Tibial nerve (tissue), 4 donors: Measurements from ENCODE around the gene VWA8. TPM values are rescaled to one million over a fixed set of nuclear protein-coding genes. Genes with fewer than 3 reads are reported as not detected.
A peak's percentile ranks its signal among the peaks of the same experiment; 100 is the strongest.

Experiments
- DNase-seq, 2 donors: peaks; one replicate each; pipeline ENCODE4 v3.0.0-alpha.2; 2019; ENCODE audit warnings: low spot score in 2 of 2
- H3K27ac ChIP-seq, 4 donors: fragments of 200-600 bp; sonication (generic) in 3 of 4; one replicate each; pipeline ENCODE4 v1.5.1; 2017 to 2019; ENCODE audit warnings: mild to moderate bottlenecking in 1 of 4
- H3K27me3 ChIP-seq, 2 donors: fragments of 200-600 bp; sonication (generic) in 1 of 2; one replicate each; pipeline versions ENCODE4 v1.5.1 to v1.6.0; 2017 to 2019
- H3K36me3 ChIP-seq, 3 donors: fragments of 200-600 bp; sonication (generic); one replicate each; pipeline ENCODE4 v1.5.1; 2018 to 2019
- H3K4me1 ChIP-seq, 4 donors: fragments of 200-600 bp; sonication (generic) in 3 of 4; one replicate each; pipeline ENCODE4 v1.5.1; 2017 to 2019
- H3K4me3 ChIP-seq, 4 donors: fragments of 200-600 bp; sonication (generic) in 3 of 4; one replicate each; pipeline ENCODE4 v1.5.1; 2017 to 2019; ENCODE audit warnings: mild to moderate bottlenecking in 1 of 4, moderate library complexity in 1 of 4
- H3K9me3 ChIP-seq, 4 donors: fragments of 200-600 bp; sonication (generic) in 3 of 4; one replicate each; pipeline ENCODE4 v1.5.1; 2017 to 2019
- CTCF ChIP-seq, 5 experiments: fragments of 200-600 bp in 3 of 5; fragments of 450-650 bp in 2 of 5; sonication (generic) in 3 of 5; IDR thresholded peaks; one replicate each; pipeline ENCODE4 v1.5.1; 2016 to 2019; ENCODE audit warnings: antibody characterized with exemption in 5 of 5, mild to moderate bottlenecking in 3 of 5, moderate library complexity in 2 of 5
- EP300 ChIP-seq, 2 donors: sonication (generic); formaldehyde crosslinking; IDR thresholded peaks; one replicate each; pipeline ENCODE4 v1.6.1; 2017; ENCODE audit warnings: antibody characterized with exemption in 2 of 2, mild to moderate bottlenecking in 1 of 2
- POLR2A ChIP-seq, 2 donors: fragments of 450-650 bp; IDR thresholded peaks; one replicate each; pipeline ENCODE4 v1.6.1; 2017; ENCODE audit warnings: antibody characterized with exemption in 2 of 2, mild to moderate bottlenecking in 2 of 2, moderate library complexity in 2 of 2
- WGBS, 2 donors: methylation state at CpG; one replicate each; pipeline ENCODE4 v1.1.5; 2018; 5-methylcytosine and 5-hydroxymethylcytosine counted together
- total RNA-seq, 4 donors: library from RNA; depleted of rRNA; stranded (reverse); fragments of >200 nt; gene quantifications; one replicate each; pipeline ENCODE4 v1.1.0, GENCODE V29; 2016

VWA8 gene
- total RNA-seq, 4 donors from 2014 or later, result 20.8 to 36.9 (median 22.4) TPM

- H3K4me1 ChIP-seq, result no peaks in the 10 kb centered on the region
- TF ChIP-seq EP300 (IDR thresholded peaks at IDR 0.05) (no peak), POLR2A (IDR thresholded peaks at IDR 0.05) (no peak), CTCF (IDR thresholded peaks at IDR 0.05) (no peak)
- H3K9me3 ChIP-seq, result no peaks in the 10 kb centered on the region
- no peak for DNase-seq
- no peak overlapping the region for H3K4me3 ChIP-seq
- no peaks in the 10 kb centered on the region for H3K27me3 ChIP-seq
- H3K27ac ChIP-seq, result no peak overlapping the region
- H3K36me3 ChIP-seq, result peaks cover 0 to 19% (median 4%) of the 10 kb centered on the region in 3 donors
Measured at GRCh38 chr13:41833831-41834230, 127.1 kb downstream of the VWA8 start.

GRCh38 chr13:41833201-41833600 is 127.7 kb downstream of the VWA8 start:
- 94 to 96% methylated on average over 7 of the region's 7 CpGs for WGBS, 2 donors
- Histone ChIP-seq H3K4me1 (peaks cover 0 to 2% (median 0%) of the 10 kb centered on the region in 4 donors), H3K27me3 (no peaks in the 10 kb centered on the region), H3K4me3 (no peak overlapping the region), H3K36me3 (peaks cover 0 to 19% (median 4%) of the 10 kb centered on the region in 3 donors), H3K9me3 (no peaks in the 10 kb centered on the region), H3K27ac (no peak overlapping the region)
- no peak for DNase-seq
- TF ChIP-seq EP300 (IDR thresholded peaks at IDR 0.05) (no peak), CTCF (IDR thresholded peaks at IDR 0.05) (no peak), POLR2A (IDR thresholded peaks at IDR 0.05) (no peak)

GRCh38 chr13:41827507-41828213 is 133.2 kb downstream of the VWA8 start:
- peak overlapping the region in 3 of 4 donors; percentile 19 to 41 (median 32) for H3K27ac ChIP-seq
- no peaks in the 10 kb centered on the region for H3K9me3 ChIP-seq
- no peak overlapping the region for H3K4me3 ChIP-seq
- TF ChIP-seq CTCF (IDR thresholded peaks at IDR 0.05) (no peak), POLR2A (IDR thresholded peaks at IDR 0.05) (no peak), EP300 (IDR thresholded peaks at IDR 0.05) (peak in 1 of 2 donors; percentile 48)
- peaks cover 0 to 14% (median 5%) of the 10 kb centered on the region in 4 donors for H3K4me1 ChIP-seq
- H3K27me3 ChIP-seq, result no peaks in the 10 kb centered on the region
- DNase-seq, result peak in 1 of 2 donors; percentile 32
- H3K36me3 ChIP-seq, result peaks cover 0 to 19% (median 4%) of the 10 kb centered on the region in 3 donors
- WGBS, 2 donors, result 26 to 34% methylated on average over 5 of the region's 5 CpGs

- TF ChIP-seq CTCF (IDR thresholded peaks at IDR 0.05) (no peak), EP300 (IDR thresholded peaks at IDR 0.05) (no peak), POLR2A (IDR thresholded peaks at IDR 0.05) (no peak)
- H3K4me3 ChIP-seq, result no peak overlapping the region
- no peak for DNase-seq
- peaks cover 0 to 14% (median 5%) of the 10 kb centered on the region in 4 donors for H3K4me1 ChIP-seq
- H3K27ac ChIP-seq, result no peak overlapping the region
- no peaks in the 10 kb centered on the region for H3K9me3 ChIP-seq
- H3K27me3 ChIP-seq, result no peaks in the 10 kb centered on the region
- peaks cover 0 to 6% (median 0%) of the 10 kb centered on the region in 3 donors for H3K36me3 ChIP-seq
Measured at GRCh38 chr13:41825691-41826090, 135.2 kb downstream of the VWA8 start.

GRCh38 chr13:41823476-41823875 is 137.4 kb downstream of the VWA8 start:
- H3K9me3 ChIP-seq, result no peaks in the 10 kb centered on the region
- no peak for DNase-seq
- TF ChIP-seq EP300 (IDR thresholded peaks at IDR 0.05), result no peak
- no peak for TF ChIP-seq POLR2A (IDR thresholded peaks at IDR 0.05)
- no peak for TF ChIP-seq CTCF (IDR thresholded peaks at IDR 0.05)
- peaks cover 0 to 9% (median 0%) of the 10 kb centered on the region in 3 donors for H3K36me3 ChIP-seq
- H3K4me1 ChIP-seq, result peaks cover 0 to 14% (median 5%) of the 10 kb centered on the region in 4 donors
- 94 to 95% methylated on average over 4 of the region's 4 CpGs for WGBS, 2 donors
- no peak overlapping the region for H3K4me3 ChIP-seq
- no peak overlapping the region for H3K27ac ChIP-seq
- no peaks in the 10 kb centered on the region for H3K27me3 ChIP-seq
